ENCODE measurements around the gene SSU72.
"Not testable (repeated sequence)": the region's sequence is repeated elsewhere in the genome, so short reads cannot be mapped to it uniquely, and the experiment has no call there.

SSU72 gene

GRCh38 chr1:1542766-1543705 is 31.6 kb downstream of the SSU72 start:
- no peak for DNase-seq (ENCODE audit: low read depth in 2 of 3, low spot score in 2 of 3)

GRCh38 chr1:1541956-1542765 is 32.5 kb downstream of the SSU72 start:
- no peak for DNase-seq (ENCODE audit: low read depth in 2 of 3, low spot score in 2 of 3)

- no peak for DNase-seq (ENCODE audit: low read depth in 2 of 3, low spot score in 2 of 3)
These were observed 33.6 kb downstream of the SSU72 start for GRCh38 chr1:1540818-1541628.

- DNase-seq (ENCODE audit: low read depth in 2 of 3, low spot score in 2 of 3), result peak in 1 of 3 experiments; percentile 24
These were observed 34.4 kb downstream of the SSU72 start, which contains the start of gene TMEM240 for GRCh38 chr1:1540090-1540817. Gene TMEM240, minus strand, starts transcription at chr1:1540624. Its CDS starts 278 bp downstream, at chr1:1540346.

- DNase-seq (ENCODE audit: low read depth in 2 of 3, low spot score in 2 of 3), result no peak
These were observed 35.2 kb downstream of the SSU72 start for GRCh38 chr1:1539310-1540089.

GRCh38 chr1:1538989-1539309 is 35.7 kb downstream of the SSU72 start:
- DNase-seq (ENCODE audit: low read depth in 2 of 3, low spot score in 2 of 3), result no peak

- DNase-seq (ENCODE audit: low read depth in 2 of 3, low spot score in 2 of 3), result no peak
These were observed 36.3 kb downstream of the SSU72 start for GRCh38 chr1:1538334-1538733.

GRCh38 chr1:1537626-1538250 is 36.9 kb downstream of the SSU72 start:
- DNase-seq (ENCODE audit: low read depth in 2 of 3, low spot score in 2 of 3), result no peak

GRCh38 chr1:1536938-1537546 is 37.6 kb downstream of the SSU72 start:
- DNase-seq (ENCODE audit: low read depth in 2 of 3, low spot score in 2 of 3), result no peak

- no peak for DNase-seq (ENCODE audit: low read depth in 2 of 3, low spot score in 2 of 3)
These were observed 38.4 kb downstream of the SSU72 start for GRCh38 chr1:1536019-1536937.

GRCh38 chr1:1535201-1536018 is 39.3 kb downstream of the SSU72 start:
- no peak for DNase-seq (ENCODE audit: low read depth in 2 of 3, low spot score in 2 of 3)

GRCh38 chr1:1534401-1535154 is 40.1 kb downstream of the SSU72 start:
- no peak for DNase-seq (ENCODE audit: low read depth in 2 of 3, low spot score in 2 of 3)

GRCh38 chr1:1533894-1534291 is 40.8 kb downstream of the SSU72 start:
- not testable (repeated sequence) for DNase-seq (ENCODE audit: low read depth in 2 of 3, low spot score in 2 of 3)

- not testable (repeated sequence) for DNase-seq (ENCODE audit: low read depth in 2 of 3, low spot score in 2 of 3)
These were observed 41.3 kb downstream of the SSU72 start for GRCh38 chr1:1533176-1533893.

GRCh38 chr1:1531947-1532346 is 42.7 kb downstream of the SSU72 start:
- DNase-seq (ENCODE audit: low read depth in 2 of 3, low spot score in 2 of 3), result no peak

- no peak for DNase-seq (ENCODE audit: low read depth in 2 of 3, low spot score in 2 of 3)
These were observed 44.7 kb downstream of the SSU72 start for GRCh38 chr1:1529936-1530335.
